ENCODE data around the gene NKAIN2.
"Not testable (repeated sequence)": the region's sequence is repeated elsewhere in the genome, so short reads cannot be mapped to it uniquely, and the experiment has no call there.

The NKAIN2 gene

GRCh38 chr6:124356276-124356810 is 552.7 kb downstream of the NKAIN2 start:
- DNase-seq = peak; percentile 42 to 72

- peak in 1 of 2 experiments; percentile 42 for DNase-seq
Measured at GRCh38 chr6:124356811-124357210, 553.1 kb downstream of the NKAIN2 start.

GRCh38 chr6:124368131-124368530 is 564.5 kb downstream of the NKAIN2 start:
- no peak for DNase-seq

GRCh38 chr6:124371974-124372475 is 568.4 kb downstream of the NKAIN2 start:
- no peak for DNase-seq

- DNase-seq = no peak
Measured at GRCh38 chr6:124373386-124373785, 569.7 kb downstream of the NKAIN2 start.

- peak in 1 of 2 experiments; percentile 15 for DNase-seq
Measured at GRCh38 chr6:124389127-124389526, 585.5 kb downstream of the NKAIN2 start.

GRCh38 chr6:124393536-124393935 is 589.9 kb downstream of the NKAIN2 start:
- no peak for DNase-seq

GRCh38 chr6:124396361-124396760 is 592.7 kb downstream of the NKAIN2 start:
- no peak for DNase-seq

- peak in 1 of 2 experiments; percentile 20 for DNase-seq
Measured at GRCh38 chr6:124400261-124400999, 596.8 kb downstream of the NKAIN2 start.

GRCh38 chr6:124410425-124410824 is 606.8 kb downstream of the NKAIN2 start:
- not testable (repeated sequence) for DNase-seq

- not testable (repeated sequence) for DNase-seq
Measured at GRCh38 chr6:124412657-124413056, 609.0 kb downstream of the NKAIN2 start.

- DNase-seq = no peak
Measured at GRCh38 chr6:124420116-124420840, 616.6 kb downstream of the NKAIN2 start.

- DNase-seq = peak; percentile 17 to 82
Measured at GRCh38 chr6:124423621-124424020, 620.0 kb downstream of the NKAIN2 start.

GRCh38 chr6:124430740-124431318 is 627.2 kb downstream of the NKAIN2 start:
- no peak for DNase-seq

GRCh38 chr6:124432620-124433019 is 629.0 kb downstream of the NKAIN2 start:
- no peak for DNase-seq

GRCh38 chr6:124433387-124434160 is 629.9 kb downstream of the NKAIN2 start:
- peak in 1 of 2 experiments; percentile 10 for DNase-seq

GRCh38 chr6:124434421-124434820 is 630.8 kb downstream of the NKAIN2 start:
- no peak for DNase-seq

GRCh38 chr6:124436803-124437202 is 633.1 kb downstream of the NKAIN2 start:
- DNase-seq = no peak

- DNase-seq = peak in 1 of 2 experiments; percentile 69
Measured at GRCh38 chr6:124438546-124439065, 634.9 kb downstream of the NKAIN2 start.

GRCh38 chr6:124441450-124441849 is 637.8 kb downstream of the NKAIN2 start:
- peak in 1 of 2 experiments; percentile 2 for DNase-seq

GRCh38 chr6:124443541-124443940 is 639.9 kb downstream of the NKAIN2 start:
- no peak for DNase-seq

GRCh38 chr6:124445581-124445980 is 641.9 kb downstream of the NKAIN2 start:
- DNase-seq = no peak
